Panc1 (cell line): Measurements from ENCODE around the gene INTS6. TPM values are rescaled to one million over a fixed set of nuclear protein-coding genes. Genes with fewer than 3 reads are reported as not detected.

Experiments used
- ATAC-seq: fragments of 200-7000 bp; cut with Tn5 transposase; 2 replicates; pipeline ENCODE4 v1.9.1; 2020; ENCODE audit warnings: mild to moderate bottlenecking, moderate library complexity
- BruUV-seq: library from RNA; stranded (reverse); fragments of 400-500 nt; replicated peaks from 2 replicates; lab custom pipeline; 2021; lab: Mats Ljungman, UMichigan
- CTCF ChIA-PET: fragments of 300-600 bp; sonication (Branson Sonifier 250); formaldehyde crosslinking; loops from one replicate; lab custom pipeline; 2022; ENCODE audit warnings: antibody characterized with exemption; lab: Charles Lee
- POLR2A ChIA-PET: fragments of 300-600 bp; sonication (Branson Sonifier 250); formaldehyde crosslinking; loops from one replicate; lab custom pipeline; 2022; ENCODE audit warnings: antibody characterized with exemption; lab: Charles Lee
- DNase-seq: peaks from one replicate; pipeline ENCODE4 v3.0.0-alpha.2; 2010; ENCODE audit warnings: low read depth, low spot score
- H3K27ac ChIP-seq: 2 replicates; pipeline ENCODE4 v1.5.1; 2011; ENCODE audit warnings: mild to moderate bottlenecking, low read length, inconsistent platforms
- H3K27me3 ChIP-seq: fragments of 200-500 bp; sonication (Bioruptor generic); 2 replicates; pipeline ENCODE4 v1.6.0; 2014; ENCODE audit warnings: low read length, inconsistent platforms; ENCODE audit not compliant: control insufficient read depth, insufficient read depth
- H3K36me3 ChIP-seq: fragments of 200-500 bp; sonication (Bioruptor generic); 2 replicates; pipeline ENCODE4 v1.5.1; 2014; ENCODE audit warnings: inconsistent platforms, mild to moderate bottlenecking, low read length, moderate library complexity; ENCODE audit not compliant: control insufficient read depth, insufficient read depth
- H3K4me1 ChIP-seq: 2 replicates; pipeline ENCODE4 v1.5.1; 2011; ENCODE audit warnings: inconsistent platforms, mild to moderate bottlenecking, low read length, moderate library complexity; ENCODE audit not compliant: control insufficient read depth, insufficient read depth
- H3K4me3 ChIP-seq, 2 experiments: 2 replicates each; pipeline ENCODE4 v1.5.1; 2011 to 2012; ENCODE audit warnings: low read depth in 2 of 2, low read length in 2 of 2, mild to moderate bottlenecking in 2 of 2, inconsistent platforms in 1 of 2, moderate library complexity in 1 of 2
- H3K9me3 ChIP-seq: fragments of 200-500 bp; sonication (Bioruptor generic); 2 replicates; pipeline ENCODE4 v1.5.1; 2014; ENCODE audit warnings: low read depth, mild to moderate bottlenecking, inconsistent platforms, low read length, moderate library complexity; ENCODE audit not compliant: control insufficient read depth, insufficient read depth
- POLR2AphosphoS5 ChIP-seq: IDR thresholded peaks from 2 replicates; pipeline ENCODE4 v1.6.1; 2012; ENCODE audit warnings: mild to moderate bottlenecking, low read depth, low read length, moderate library complexity
- REST ChIP-seq, 2 experiments: IDR thresholded peaks; 2 replicates each; pipeline ENCODE4 v1.6.1; 2011 to 2012; ENCODE audit warnings: low read depth in 2 of 2, control low read depth in 1 of 2, low read length in 1 of 2, mild to moderate bottlenecking in 1 of 2, moderate library complexity in 1 of 2; ENCODE audit not compliant: insufficient read depth in 1 of 2
- SIN3A ChIP-seq: IDR thresholded peaks from 2 replicates; pipeline ENCODE4 v1.6.1; 2012; ENCODE audit warnings: low read depth, mild to moderate bottlenecking, low read length, moderate library complexity, borderline replicate concordance; ENCODE audit not compliant: insufficient read depth
- TCF7L2 ChIP-seq: IDR thresholded peaks from 2 replicates; pipeline ENCODE4 v1.6.1; 2011; ENCODE audit warnings: mild to moderate bottlenecking, low read depth, low read length, inconsistent platforms
- in situ Hi-C: cut with HindIII; loops from 2 replicates; pipeline ENCODE4 v1.10.0; 2016; ENCODE audit warnings: low sequenced_read_pairs, low pct_unique_long_range_greater_than_20kb
- intact Hi-C: fragments of 100-400 bp; cut with micrococcal nuclease; formaldehyde crosslinking; loops from one replicate; pipeline ENCODE4 v1.10.0; 2022; ENCODE audit not compliant: unreplicated experiment
- total RNA-seq: library from RNA; stranded (reverse); gene quantifications from one replicate; pipeline ENCODE4 v1.2.1, GENCODE V29; 2021; ENCODE audit not compliant: unreplicated experiment
- TF ChIP-seq, protein P1 (sequence below): fragments of 450-650 bp; IDR thresholded peaks from 2 replicates; pipeline ENCODE4 v1.5.1; 2017; ENCODE audit warnings: mild to moderate bottlenecking

Gene INTS6
- total RNA-seq, 1 experiment from 2014 or later, result 33.2 TPM

DNA sequence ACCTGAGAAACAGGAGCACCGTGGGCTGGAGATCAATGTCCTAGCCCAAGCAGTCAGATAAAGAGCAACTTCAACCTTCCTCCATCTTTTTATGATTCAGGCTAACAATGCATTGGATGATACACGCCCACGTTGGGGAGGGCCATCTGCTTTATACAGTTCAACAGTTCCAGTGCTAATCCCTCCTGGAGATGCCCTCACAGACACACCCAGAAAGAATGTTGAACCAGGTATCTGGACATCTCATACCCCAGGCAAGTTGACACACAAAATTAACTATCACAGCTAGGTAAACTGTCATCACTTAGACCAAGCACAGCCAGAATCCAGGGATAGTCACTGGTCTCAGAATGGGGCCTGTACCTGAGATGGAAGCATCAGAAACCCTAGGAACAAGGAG is 134.0 kb downstream of the INTS6 start:
- H3K36me3 ChIP-seq, result no peaks in the 10 kb centered on the region
- TF ChIP-seq SIN3A (no peak), TCF7L2 (no peak), REST (IDR thresholded peaks at IDR 0.05; ENCODE audit: insufficient read depth in 1 of 2, low read depth in 2 of 2, low read length in 1 of 2) (no peak), POLR2AphosphoS5 (no peak)
- TF ChIP-seq, protein P1, sequence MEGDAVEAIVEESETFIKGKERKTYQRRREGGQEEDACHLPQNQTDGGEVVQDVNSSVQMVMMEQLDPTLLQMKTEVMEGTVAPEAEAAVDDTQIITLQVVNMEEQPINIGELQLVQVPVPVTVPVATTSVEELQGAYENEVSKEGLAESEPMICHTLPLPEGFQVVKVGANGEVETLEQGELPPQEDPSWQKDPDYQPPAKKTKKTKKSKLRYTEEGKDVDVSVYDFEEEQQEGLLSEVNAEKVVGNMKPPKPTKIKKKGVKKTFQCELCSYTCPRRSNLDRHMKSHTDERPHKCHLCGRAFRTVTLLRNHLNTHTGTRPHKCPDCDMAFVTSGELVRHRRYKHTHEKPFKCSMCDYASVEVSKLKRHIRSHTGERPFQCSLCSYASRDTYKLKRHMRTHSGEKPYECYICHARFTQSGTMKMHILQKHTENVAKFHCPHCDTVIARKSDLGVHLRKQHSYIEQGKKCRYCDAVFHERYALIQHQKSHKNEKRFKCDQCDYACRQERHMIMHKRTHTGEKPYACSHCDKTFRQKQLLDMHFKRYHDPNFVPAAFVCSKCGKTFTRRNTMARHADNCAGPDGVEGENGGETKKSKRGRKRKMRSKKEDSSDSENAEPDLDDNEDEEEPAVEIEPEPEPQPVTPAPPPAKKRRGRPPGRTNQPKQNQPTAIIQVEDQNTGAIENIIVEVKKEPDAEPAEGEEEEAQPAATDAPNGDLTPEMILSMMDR, result no peak
- no TSS peak for BruUV-seq

GRCh38 chr13:51318015-51318414 is 134.8 kb downstream of the INTS6 start:
- no TSS peak for BruUV-seq
- no peak overlapping the region for H3K27ac ChIP-seq
- ATAC-seq (no peak), DNase-seq (no peak)
- no peaks in the 10 kb centered on the region for H3K36me3 ChIP-seq
- peaks cover 2% of the 10 kb centered on the region; the same call in 1 of the 2 replicates for H3K27me3 ChIP-seq
- TF ChIP-seq TCF7L2 (no peak), POLR2AphosphoS5 (no peak), SIN3A (no peak), REST (IDR thresholded peaks at IDR 0.05; ENCODE audit: insufficient read depth in 1 of 2, low read depth in 2 of 2, low read length in 1 of 2) (no peak)
- TF ChIP-seq, protein P1, result no peak
- ChIA-PET CTCF (no interaction called here), POLR2A (no interaction called here)
- intact Hi-C loops (no loop called here), in situ Hi-C loops (no loop called here)
- H3K4me1 ChIP-seq, result no peaks in the 10 kb centered on the region
- H3K9me3 ChIP-seq, result no peaks in the 10 kb centered on the region
- no peak overlapping the region for H3K4me3 ChIP-seq

More for the DNA sequence above, 134.0 kb downstream of the INTS6 start:
- in situ Hi-C loops, result no loop called here
- ChIA-PET CTCF (no interaction called here), POLR2A (no interaction called here)
- H3K27me3 ChIP-seq, result no peaks in the 10 kb centered on the region
- H3K9me3 ChIP-seq, result no peaks in the 10 kb centered on the region
- ATAC-seq, result no peak
- H3K27ac ChIP-seq, result no peak overlapping the region
- intact Hi-C loops, result no loop called here
- H3K4me3 ChIP-seq, result no peak overlapping the region
- DNase-seq, result no peak
- H3K4me1 ChIP-seq, result no peaks in the 10 kb centered on the region
